Panc1 (cell line): Measurements from ENCODE around the gene SLC66A2.

Experiments used
- CTCF ChIP-seq: fragments of 450-650 bp; IDR thresholded peaks from 2 replicates; pipeline ENCODE4 v1.5.1; 2017; ENCODE audit warnings: mild to moderate bottlenecking
- SIN3A ChIP-seq: IDR thresholded peaks from 2 replicates; pipeline ENCODE4 v1.6.1; 2012; ENCODE audit warnings: low read depth, mild to moderate bottlenecking, low read length, moderate library complexity, borderline replicate concordance; ENCODE audit not compliant: insufficient read depth
- TCF7L2 ChIP-seq: IDR thresholded peaks from 2 replicates; pipeline ENCODE4 v1.6.1; 2011; ENCODE audit warnings: mild to moderate bottlenecking, low read depth, low read length, inconsistent platforms

DNA sequence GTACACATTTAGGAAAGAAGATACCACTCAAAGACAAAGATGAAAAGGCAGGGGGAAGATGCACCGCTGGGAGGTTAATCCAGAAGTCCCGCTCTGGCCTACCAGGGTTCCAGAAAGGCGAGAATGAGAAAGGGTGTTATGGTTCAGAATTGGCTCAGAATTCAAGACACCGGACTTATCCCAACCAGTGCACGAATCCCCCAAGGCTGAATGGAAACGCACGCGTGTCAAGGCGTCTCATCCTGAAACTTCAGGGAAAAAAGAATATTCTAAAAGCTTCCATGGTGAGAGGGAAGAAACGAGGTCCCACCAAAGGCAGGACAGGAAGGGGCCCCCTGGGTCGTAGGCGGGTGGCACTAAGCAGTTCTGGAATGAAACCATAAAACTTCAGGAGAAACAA lies 71.9 kb downstream of the SLC66A2 start:
- TF ChIP-seq CTCF (no peak), SIN3A (no peak), TCF7L2 (no peak)
